ENCODE results near the gene CALD1.

The CALD1 gene

GRCh38 chr7:134986363-134987251 lies 207.2 kb downstream of the CALD1 start, which contains the start of gene AGBL3:
Gene AGBL3, plus strand, starts transcription at chr7:134986508. Its CDS starts 1,426 bp downstream, at chr7:134987934.
- Histone ChIP-seq H3K9ac (peak within 1 kb of the TSS; percentile 87), H3K27me3 (no peaks in the 10 kb centered on the region), H3K4me1 (peaks cover 16% of the 10 kb centered on the region), H4K20me1 (no peaks in the 10 kb centered on the region), H3K4me3 (peak within 1 kb of the TSS; percentile 80), H3K4me2 (peak within 1 kb of the TSS; percentile 79), H3K27ac (peak within 1 kb of the TSS; percentile 84), H3K36me3 (peaks cover 17% of the 10 kb centered on the region; the same call in 1 of the 2 replicates), H3K9me3 (no peaks in the 10 kb centered on the region)
- no peak for TF ChIP-seq Cebpa-rat (IDR thresholded peaks at IDR 0.05)

- Histone ChIP-seq H3K9me3 (no peaks in the 10 kb centered on the region), H3K4me1 (peaks cover 16% of the 10 kb centered on the region), H4K20me1 (no peaks in the 10 kb centered on the region), H3K4me2 (peak overlapping the region; percentile 79; the same call in 1 of the 2 replicates), H3K36me3 (peaks cover 23% of the 10 kb centered on the region), H3K27ac (no peak overlapping the region), H3K27me3 (no peaks in the 10 kb centered on the region), H3K9ac (no peak overlapping the region), H3K4me3 (no peak overlapping the region; the same call in 1 of the 2 replicates)
- TF ChIP-seq Cebpa-rat (IDR thresholded peaks at IDR 0.05), result no peak
Measured at GRCh38 chr7:134988161-134988560, 208.7 kb downstream of the CALD1 start.

- Histone ChIP-seq H3K4me1 (peaks cover 33% of the 10 kb centered on the region), H3K9me3 (no peaks in the 10 kb centered on the region)
Measured at GRCh38 chr7:134991469-134992339, 212.3 kb downstream of the CALD1 start.

GRCh38 chr7:134992626-134993179 lies 213.3 kb downstream of the CALD1 start:
- H3K27ac ChIP-seq, result no peak overlapping the region
- H3K36me3 ChIP-seq, result peaks cover 46% of the 10 kb centered on the region

More at GRCh38 chr7:134991469-134992339, 212.3 kb downstream of the CALD1 start:
- no peak overlapping the region for H3K4me2 ChIP-seq
- no peaks in the 10 kb centered on the region for H3K27me3 ChIP-seq
- peaks cover 40% of the 10 kb centered on the region for H3K36me3 ChIP-seq
- H3K9ac ChIP-seq, result no peak overlapping the region
- H3K4me3 ChIP-seq, result no peak overlapping the region
- no peak overlapping the region for H3K27ac ChIP-seq
- no peak for TF ChIP-seq Cebpa-rat (IDR thresholded peaks at IDR 0.05)
- no peaks in the 10 kb centered on the region for H4K20me1 ChIP-seq

GRCh38 chr7:134993877-134994456 lies 214.5 kb downstream of the CALD1 start:
- Histone ChIP-seq H3K36me3 (peaks cover 46% of the 10 kb centered on the region), H3K4me3 (no peak overlapping the region), H3K4me2 (no peak overlapping the region), H3K4me1 (peaks cover 21% of the 10 kb centered on the region), H3K27me3 (no peaks in the 10 kb centered on the region), H4K20me1 (no peaks in the 10 kb centered on the region), H3K9me3 (no peaks in the 10 kb centered on the region), H3K9ac (no peak overlapping the region), H3K27ac (no peak overlapping the region)
- no peak for TF ChIP-seq Cebpa-rat (IDR thresholded peaks at IDR 0.05)

More at GRCh38 chr7:134992626-134993179, 213.3 kb downstream of the CALD1 start:
- no peaks in the 10 kb centered on the region for H4K20me1 ChIP-seq
- H3K27me3 ChIP-seq, result no peaks in the 10 kb centered on the region
- no peak overlapping the region for H3K4me3 ChIP-seq
- H3K9ac ChIP-seq, result no peak overlapping the region
- TF ChIP-seq Cebpa-rat (IDR thresholded peaks at IDR 0.05), result no peak
- H3K4me1 ChIP-seq, result peaks cover 26% of the 10 kb centered on the region
- no peak overlapping the region for H3K4me2 ChIP-seq
- H3K9me3 ChIP-seq, result no peaks in the 10 kb centered on the region

- H3K36me3 ChIP-seq, result peaks cover 40% of the 10 kb centered on the region
- H3K4me3 ChIP-seq, result no peak overlapping the region
- H3K4me1 ChIP-seq, result peaks cover 21% of the 10 kb centered on the region
- H3K27ac ChIP-seq, result peak overlapping the region; percentile 35; the same call in 1 of the 2 replicates
- H3K4me2 ChIP-seq, result peak overlapping the region; percentile 57
- H3K9ac ChIP-seq, result no peak overlapping the region
- no peaks in the 10 kb centered on the region for H4K20me1 ChIP-seq
- H3K9me3 ChIP-seq, result no peaks in the 10 kb centered on the region
- H3K27me3 ChIP-seq, result no peaks in the 10 kb centered on the region
- TF ChIP-seq Cebpa-rat (IDR thresholded peaks at IDR 0.05), result no peak
Measured at GRCh38 chr7:134995239-134996096, 216.0 kb downstream of the CALD1 start.

- no peak overlapping the region for H3K4me3 ChIP-seq
- no peak overlapping the region for H3K9ac ChIP-seq
- H4K20me1 ChIP-seq, result no peaks in the 10 kb centered on the region
- H3K36me3 ChIP-seq, result peaks cover 34% of the 10 kb centered on the region
- TF ChIP-seq Cebpa-rat (IDR thresholded peaks at IDR 0.05), result no peak
- H3K27me3 ChIP-seq, result no peaks in the 10 kb centered on the region
- H3K27ac ChIP-seq, result no peak overlapping the region
- peaks cover 21% of the 10 kb centered on the region for H3K4me1 ChIP-seq
- H3K9me3 ChIP-seq, result no peaks in the 10 kb centered on the region
- peak overlapping the region; percentile 57 for H3K4me2 ChIP-seq
Measured at GRCh38 chr7:134996097-134996550, 216.7 kb downstream of the CALD1 start.

GRCh38 chr7:134997214-134997885 lies 217.9 kb downstream of the CALD1 start:
- TF ChIP-seq Cebpa-rat (IDR thresholded peaks at IDR 0.05), result no peak
- Histone ChIP-seq H3K4me1 (peaks cover 21% of the 10 kb centered on the region), H3K9ac (no peak overlapping the region), H3K9me3 (no peaks in the 10 kb centered on the region), H4K20me1 (no peaks in the 10 kb centered on the region), H3K4me3 (no peak overlapping the region), H3K4me2 (no peak overlapping the region), H3K27me3 (no peaks in the 10 kb centered on the region), H3K27ac (no peak overlapping the region), H3K36me3 (peaks cover 29% of the 10 kb centered on the region)
